ENCODE data around the gene PABPN1. TPM values are rescaled to one million over a fixed set of nuclear protein-coding genes. Genes with fewer than 3 reads are reported as not detected.
A peak's percentile ranks its signal among the peaks of the same experiment; 100 is the strongest.

Gene PABPN1
- total RNA-seq (2021; ENCODE audit: unreplicated experiment) = 184 TPM
- polyA plus RNA-seq (2012) = 131 and 143 TPM in 2 replicates
- percentile 97 among the genes with signal in this experiment for Bru-seq, nascent RNA
- BruChase-seq, experiment 1, labeled RNA remaining after a 6-hour chase = percentile 99 among the genes with signal in this experiment
- percentile 99 among the genes with signal in this experiment for BruChase-seq, experiment 2, labeled RNA remaining after a 2-hour chase
- long read RNA-seq, transcript PABPN1-201 (7 exons, 2,001 nt) = major isoform, 123 of 204 reads
- long read RNA-seq, transcript PABPN1-207 (6 exons, 1,220 nt) = minor isoform, 8 of 204 reads
- long read RNA-seq, transcript PABPN1-202 (6 exons, 2,768 nt) = minor isoform, 9 of 204 reads
- long read RNA-seq, partial matches to known transcripts = 21 of 204 reads
- long read RNA-seq, other reads (novel, unspliced or antisense) = 43 of 204 reads

- H3K4me3 ChIP-seq (replicated peaks in 1 of 2; ENCODE audit: low read depth in 1 of 2, low read length in 2 of 2) = peak within 1 kb of the TSS; percentile 64 to 98
- TF ChIP-seq JUND (IDR thresholded peaks at IDR 0.05) (no peak; the same call in 1 of the 2 replicates), POLR2AphosphoS5 (IDR thresholded peaks at IDR 0.05; ENCODE audit: low read depth, low read length) (peak; percentile 61), CEBPB (IDR thresholded peaks at IDR 0.05; ENCODE audit: low read depth) (no peak), SIN3A (IDR thresholded peaks at IDR 0.05; ENCODE audit: low read depth) (peak; percentile 18; the same call in 1 of the 2 replicates), ZFX (IDR thresholded peaks at IDR 0.05) (peak; percentile 34; the same call in 1 of the 2 replicates), ZNF274 (IDR thresholded peaks at IDR 0.05; ENCODE audit: low read depth, low read length) (no peak), ELF1 (IDR thresholded peaks at IDR 0.05; ENCODE audit: borderline replicate concordance, low read depth) (no peak), SP1 (IDR thresholded peaks at IDR 0.05; ENCODE audit: low read depth) (peak; percentile 97), MAX (IDR thresholded peaks at IDR 0.05) (peak; percentile 63; the same call in 1 of the 2 replicates), RAD21 (IDR thresholded peaks at IDR 0.05; ENCODE audit: low read depth) (no peak), CBX3 (IDR thresholded peaks at IDR 0.05; ENCODE audit: low read depth) (0 out of 2 replicates have a peak, but pooled peaks have one; percentile 3), ZBTB33 (IDR thresholded peaks at IDR 0.05; ENCODE audit: extremely low read depth, insufficient replicate concordance, low read length) (no peak), YY1 (IDR thresholded peaks at IDR 0.05; ENCODE audit: extremely low read depth, insufficient replicate concordance, low read depth, low read length) (peak; percentile 94), SRF (IDR thresholded peaks at IDR 0.05; ENCODE audit: low read depth) (peak; percentile 65; the same call in 1 of the 2 replicates), FOSL1 (IDR thresholded peaks at IDR 0.05; ENCODE audit: low read depth) (no peak), TCF7L2 (IDR thresholded peaks at IDR 0.05; ENCODE audit: borderline replicate concordance, extremely low read depth, insufficient read depth, insufficient read length) (no peak)
- H3K27me3 ChIP-seq (ENCODE audit: insufficient read depth, low read length) = no peaks in the 10 kb centered on the region
- POLR2A ChIA-PET = interaction anchor here (0.7 to 2.8 kb wide), 8 partner anchors 10 to 154 kb away, joined by 3 to 21 read pairs (median 4); partner anchors contain the start of genes BCL2L2, HOMEZ, NGDN and PPP1R3E
- no peaks in the 10 kb centered on the region for H3K9me3 ChIP-seq (ENCODE audit: control insufficient read depth in 1 of 2, insufficient read depth in 1 of 2, low read depth in 1 of 2, low read length in 2 of 2)
- peak within 1 kb of the TSS; percentile 89 for H3K4me2 ChIP-seq (ENCODE audit: low read length)
- peaks cover 27 to 31% of the 10 kb centered on the region in 2 experiments; a peak in 3 of 4 replicates for H3K36me3 ChIP-seq (ENCODE audit: control insufficient read depth in 1 of 2, insufficient read depth in 2 of 2, low read length in 2 of 2)
- H3K9me2 ChIP-seq (ENCODE audit: insufficient read depth) = no peaks in the 10 kb centered on the region
- peaks cover 35% of the 10 kb centered on the region for H3K79me2 ChIP-seq (ENCODE audit: insufficient read depth, low read length)
- intact Hi-C loops (cut with micrococcal nuclease) = loop anchor here (1.0 kb wide), 1 partner anchor 35 kb away; the partner anchor contains the start of gene HOMEZ
- peak within 1 kb of the TSS; percentile 97 for H3K9ac ChIP-seq (ENCODE audit: low read length)
- H3K4me1 ChIP-seq (ENCODE audit: control insufficient read depth in 1 of 2, insufficient read depth in 2 of 2, low read length in 2 of 2) = peaks cover 12 to 23% of the 10 kb centered on the region in 2 experiments; a peak in 3 of 4 replicates
- DNase-seq (ENCODE audit: low read depth, low spot score) (peak; percentile 100), ATAC-seq (peak; percentile 91)
- CTCF ChIA-PET = interaction anchor here (0.9 to 2.5 kb wide), 14 partner anchors 12 to 252 kb away, joined by 3 to 15 read pairs (median 4); partner anchors contain the start of gene BCL2L2
- H3K27ac ChIP-seq (ENCODE audit: low read depth, low read length) = peak within 1 kb of the TSS; percentile 83
- no peak within 1 kb of the TSS for H2AFZ ChIP-seq (ENCODE audit: low read depth, low read length, poor library complexity, severe bottlenecking)
- RAD21 ChIA-PET (ENCODE audit: low non-redundant PET in 1 of 2, low total read pairs in 2 of 2, uncharacterized antibody in 2 of 2, unreplicated experiment in 2 of 2) = interaction anchor here in 1 of 2 experiments (1.4 to 1.7 kb wide), 2 partner anchors 14 to 44 kb away, joined by 3 to 8 read pairs; partner anchors contain the start of gene BCL2L2
- no peaks in the 10 kb centered on the region for H4K20me1 ChIP-seq (ENCODE audit: insufficient read depth)
- TSS peak; percentile 94 for BruUV-seq (replicated peaks)
Observed at GRCh38 chr14:23320584-23321571, at the start of gene PABPN1. TSS of gene PABPN1 (plus strand) at chr14:23321457. CDS start at chr14:23321470, 13 bp downstream.
